HG02678 (cell line): ENCODE results near the gene DSCAML1.
"Not testable (repeated sequence)": the region's sequence is repeated elsewhere in the genome, so short reads cannot be mapped to it uniquely, and the experiment has no call there.

Experiments used
- ATAC-seq: cut with Tn5 transposase; IDR thresholded peaks from one replicate; pipeline ENCODE4 v1.9.1; 2021; ENCODE audit warnings: mild to moderate bottlenecking, moderate library complexity; ENCODE audit not compliant: unreplicated experiment

Gene DSCAML1

GRCh38 chr11:117820071-117820470, 23.1 kb upstream of the DSCAML1 start:
- ATAC-seq: no peak

DNA sequence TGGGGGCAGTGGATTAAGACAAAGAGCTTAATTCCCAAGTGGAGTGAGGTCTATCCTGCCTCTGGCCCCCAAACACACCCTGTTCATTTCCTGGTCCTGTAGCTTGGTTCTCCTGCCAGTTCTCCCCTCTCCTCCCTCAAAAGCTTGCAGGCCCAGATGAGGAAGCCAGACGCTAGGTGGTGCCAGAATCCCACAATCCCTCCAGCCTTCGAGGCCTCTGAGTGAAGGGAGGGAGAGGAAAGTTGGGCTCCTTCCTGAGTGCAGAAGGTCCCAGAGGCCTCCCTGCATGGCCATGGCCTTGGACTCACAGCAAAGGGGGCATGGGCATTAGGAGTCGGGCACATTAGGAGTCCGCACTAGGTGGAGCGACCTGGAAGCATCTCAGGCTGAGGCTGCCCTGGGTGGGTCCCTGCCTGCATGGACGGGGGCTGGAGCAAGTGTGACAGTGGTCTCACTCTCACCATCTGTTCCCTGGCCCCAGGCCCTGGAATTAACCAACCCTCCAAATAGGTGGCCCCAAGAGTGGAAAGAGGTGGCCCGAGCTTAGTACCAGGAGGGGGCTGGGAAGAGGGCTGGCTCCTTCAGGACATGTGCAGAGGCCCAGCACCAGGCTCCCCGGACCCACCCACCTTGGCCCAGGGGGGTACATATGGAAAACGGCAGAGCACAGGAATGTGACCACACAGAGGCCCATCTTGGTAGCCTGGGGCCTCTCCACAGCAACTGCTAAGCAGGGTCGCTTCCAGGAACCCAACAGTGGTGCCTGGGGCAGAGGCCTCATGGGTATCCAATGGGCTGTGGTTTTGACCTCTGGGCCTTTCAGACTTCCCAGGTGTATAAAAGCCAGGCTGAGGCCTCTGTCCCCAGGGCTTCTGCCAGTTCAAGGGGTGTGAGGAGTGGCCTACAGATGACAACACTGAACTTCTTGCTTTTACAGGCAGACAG, 22.4 kb upstream of the DSCAML1 start:
- no peak for ATAC-seq

GRCh38 chr11:117818041-117818873, 21.2 kb upstream of the DSCAML1 start:
- no peak for ATAC-seq

DNA sequence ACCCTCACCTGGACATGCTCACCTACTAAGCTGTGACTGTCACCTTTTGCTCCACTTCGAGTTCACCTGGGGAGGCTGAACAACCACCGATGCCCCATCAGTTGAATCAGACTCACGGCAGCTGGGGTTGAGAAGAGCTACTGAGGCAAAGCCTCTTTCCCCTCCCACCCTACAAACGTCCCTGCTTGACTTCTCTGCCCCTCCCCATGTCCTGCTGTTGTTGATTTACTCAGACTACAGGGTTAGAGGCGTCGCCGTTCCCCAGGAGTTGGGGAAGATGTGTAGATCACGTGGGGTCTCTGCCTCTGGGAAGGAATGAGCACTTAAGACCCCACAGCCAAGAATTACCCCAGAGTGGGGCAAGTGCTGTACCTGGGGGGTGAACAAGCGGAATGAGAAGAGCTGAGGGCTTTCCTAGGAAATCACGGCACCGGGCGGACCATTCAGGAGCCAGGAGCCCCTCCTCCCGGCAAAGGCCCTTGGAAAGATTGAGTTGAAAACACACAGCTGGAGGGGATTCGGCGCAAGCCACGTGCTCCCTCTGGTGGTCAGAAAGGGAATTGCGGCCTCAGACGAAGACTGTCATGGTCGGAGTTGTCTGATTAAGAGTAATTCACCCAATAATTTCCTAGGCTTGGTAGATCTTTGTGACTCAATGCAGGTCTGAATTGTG, 20.5 kb upstream of the DSCAML1 start:
- ATAC-seq: no peak

GRCh38 chr11:117816846-117817367, 19.9 kb upstream of the DSCAML1 start:
- ATAC-seq: no peak

DNA sequence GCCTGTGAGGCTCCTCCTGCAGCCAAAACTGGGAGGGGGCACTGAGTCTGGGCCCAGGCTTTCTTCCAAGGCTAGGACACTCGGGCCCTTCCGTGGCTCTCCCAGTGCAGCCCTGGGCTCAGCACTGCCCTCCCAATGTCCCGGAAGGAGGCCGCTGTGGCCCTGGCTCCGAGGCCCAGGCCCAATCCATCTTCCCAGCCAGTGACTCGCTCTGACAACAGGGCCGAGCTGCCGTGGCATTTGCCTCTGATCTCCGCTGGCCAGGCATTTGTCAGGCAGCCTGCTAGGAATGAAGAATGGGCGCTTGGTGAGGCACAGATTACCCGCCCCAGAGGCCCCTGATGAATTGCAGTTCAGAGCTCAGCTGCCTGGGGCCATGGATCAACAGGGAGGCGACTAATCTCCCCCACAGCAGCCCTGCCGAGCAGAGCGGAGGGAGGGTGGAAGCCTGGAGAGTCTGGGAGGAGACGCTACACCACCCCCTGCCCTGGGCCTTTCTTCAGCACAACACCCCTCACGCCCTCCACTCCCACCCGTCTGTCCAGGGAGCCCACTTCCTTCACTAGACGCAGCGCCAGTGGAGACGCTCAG, 19.2 kb upstream of the DSCAML1 start:
- no peak for ATAC-seq

DNA sequence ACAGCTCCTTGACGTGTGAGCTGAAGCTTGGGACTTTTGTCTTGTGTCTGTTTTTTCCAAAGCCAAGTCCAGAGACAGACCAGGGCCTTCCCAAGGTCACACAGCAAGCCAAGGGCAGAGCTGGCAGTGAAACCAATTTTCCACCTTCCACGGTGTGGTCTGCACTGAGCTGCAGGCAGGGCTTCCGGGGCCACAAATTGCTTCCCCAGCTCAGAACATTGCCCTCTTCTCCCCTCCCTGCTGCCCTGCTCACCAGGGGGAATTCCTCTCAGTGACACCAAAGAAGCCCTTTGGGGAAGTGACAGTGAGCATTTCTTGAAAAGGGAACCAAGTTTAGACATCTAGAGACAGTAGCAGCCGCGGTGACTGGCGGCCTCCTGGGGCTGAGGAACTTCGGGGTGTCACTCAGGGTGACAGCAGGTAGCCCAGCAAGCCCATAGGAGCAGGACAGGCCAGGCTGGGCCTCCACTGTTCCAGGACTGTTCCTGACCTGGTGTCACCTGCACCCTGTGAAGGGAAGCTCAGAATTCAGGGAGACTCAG, 18.3 kb upstream of the DSCAML1 start:
- peak; percentile 60 for ATAC-seq

- peak; percentile 45 for ATAC-seq
Measured at GRCh38 chr11:117814766-117815261, 17.8 kb upstream of the DSCAML1 start.

GRCh38 chr11:117814204-117814765, 17.3 kb upstream of the DSCAML1 start:
- ATAC-seq: peak; percentile 2

GRCh38 chr11:117810056-117810451, 13.0 kb upstream of the DSCAML1 start:
- not testable (repeated sequence) for ATAC-seq

- ATAC-seq: peak; percentile 62
Measured at GRCh38 chr11:117809236-117810055, 12.4 kb upstream of the DSCAML1 start.

- no peak for ATAC-seq
Measured at GRCh38 chr11:117808784-117809183, 11.8 kb upstream of the DSCAML1 start.

- no peak for ATAC-seq
Measured at GRCh38 chr11:117807482-117808327, 10.7 kb upstream of the DSCAML1 start.

- no peak for ATAC-seq
Measured at GRCh38 chr11:117806846-117807245, 9.8 kb upstream of the DSCAML1 start.

DNA sequence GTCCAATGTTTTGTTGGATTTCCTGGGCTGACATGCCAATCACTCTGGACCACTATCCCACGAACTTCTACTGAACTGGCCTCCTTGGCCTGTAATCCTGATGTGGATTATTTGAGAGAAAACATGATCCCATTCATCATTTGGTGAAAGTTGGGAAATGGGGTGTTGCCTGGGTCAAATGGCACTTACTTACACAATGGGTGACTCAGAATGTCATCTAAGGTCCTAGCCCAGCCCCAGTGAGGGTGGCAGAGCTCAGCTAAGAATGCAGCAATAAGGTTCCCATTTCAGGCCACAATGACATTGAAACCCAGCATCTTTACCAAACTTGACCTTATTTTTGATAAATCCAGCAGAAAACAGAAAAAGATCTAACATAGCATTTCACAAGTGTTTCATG, 8.0 kb upstream of the DSCAML1 start:
- no peak for ATAC-seq

DNA sequence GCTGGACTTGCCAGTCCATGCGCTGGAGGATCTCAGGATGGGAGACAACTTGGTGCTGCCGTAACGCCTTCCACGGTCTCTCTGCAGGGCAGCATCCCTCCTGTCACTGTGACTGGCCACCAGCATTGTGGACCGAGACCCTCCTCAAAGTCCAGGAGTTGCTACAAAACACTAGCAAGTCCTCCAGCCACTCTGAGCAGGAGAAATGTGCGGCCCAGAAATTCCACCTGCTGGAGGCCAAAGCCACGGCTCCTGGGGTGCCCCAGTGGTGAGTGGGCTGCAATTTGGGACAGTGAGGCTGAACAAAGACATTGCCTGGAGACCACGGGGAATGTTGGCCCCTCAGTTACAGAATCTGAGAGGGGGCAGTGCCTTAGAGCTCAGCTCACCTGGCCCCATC, 6.9 kb upstream of the DSCAML1 start:
- no peak for ATAC-seq

- no peak for ATAC-seq
Measured at GRCh38 chr11:117799634-117800033, 2.6 kb upstream of the DSCAML1 start.

DNA sequence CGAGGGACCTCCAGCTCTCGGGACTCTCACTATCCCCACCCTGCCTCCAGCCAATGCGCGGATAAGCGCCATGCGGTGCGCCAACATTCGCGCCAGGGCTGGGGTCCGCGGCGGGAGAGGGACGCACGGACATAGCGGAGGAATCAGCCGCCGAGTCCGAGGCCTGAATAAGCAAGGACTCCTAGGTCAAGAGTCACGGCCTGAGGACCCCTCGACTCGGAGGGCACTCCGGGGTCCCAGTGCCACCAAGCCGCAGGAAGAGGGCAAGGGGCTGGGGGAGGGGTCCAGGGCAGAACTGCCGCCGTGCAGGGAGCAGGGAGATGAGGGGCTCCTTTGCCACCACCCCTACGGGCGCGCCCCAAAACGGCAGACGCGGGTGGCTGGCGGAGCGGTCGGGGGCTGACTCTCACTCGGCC, 552 bp downstream of the DSCAML1 start:
- ATAC-seq: no peak
